GM19455 (cell line): ENCODE results near the gene ANKRD33B.
A peak's percentile ranks its signal among the peaks of the same experiment; 100 is the strongest.
"Not testable (repeated sequence)": the region's sequence is repeated elsewhere in the genome, so short reads cannot be mapped to it uniquely, and the experiment has no call there.

ENCODE experiments used
- ATAC-seq: cut with Tn5 transposase; IDR thresholded peaks from one replicate; pipeline ENCODE4 v1.9.1; 2021; ENCODE audit not compliant: unreplicated experiment

Gene ANKRD33B

DNA sequence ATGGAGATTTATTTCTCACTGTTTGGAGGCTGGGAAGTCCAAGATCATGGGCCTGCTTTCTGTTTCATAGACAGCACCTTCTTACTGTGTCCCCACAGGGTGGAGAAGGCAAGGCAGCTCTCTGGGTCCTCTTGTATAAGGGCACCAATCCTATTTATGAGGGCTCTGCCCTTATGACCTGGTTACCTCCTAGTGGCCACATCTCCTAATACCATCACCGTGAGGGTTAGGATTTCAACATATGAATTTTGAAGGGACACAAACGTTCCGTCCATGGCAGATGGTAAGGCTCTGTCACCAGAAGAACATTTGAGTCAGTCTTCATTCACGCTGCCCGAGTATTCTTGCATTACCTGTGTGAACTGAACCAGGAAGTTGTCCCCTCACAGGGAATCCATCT, 48.4 kb downstream of the ANKRD33B start:
- no peak for ATAC-seq

DNA sequence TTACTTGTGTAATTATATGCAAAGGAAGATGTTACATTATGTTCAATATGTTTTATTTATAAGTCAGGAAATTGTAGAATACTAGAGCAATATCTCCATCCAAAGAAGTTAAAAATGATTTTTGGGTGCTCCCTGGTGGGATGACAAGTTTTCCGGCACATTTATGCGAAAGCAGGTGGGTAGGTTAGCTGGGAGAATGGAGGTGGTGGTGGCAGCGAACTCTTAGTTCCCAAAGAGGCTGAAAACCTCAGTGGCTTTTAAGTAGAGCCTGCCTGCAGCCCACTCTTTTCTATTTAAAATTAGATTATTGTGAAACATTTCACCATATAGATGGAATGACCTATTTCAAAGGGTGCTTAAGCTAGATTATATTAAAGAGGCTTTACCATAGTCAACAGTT, 51.8 kb downstream of the ANKRD33B start:
- no peak for ATAC-seq

DNA sequence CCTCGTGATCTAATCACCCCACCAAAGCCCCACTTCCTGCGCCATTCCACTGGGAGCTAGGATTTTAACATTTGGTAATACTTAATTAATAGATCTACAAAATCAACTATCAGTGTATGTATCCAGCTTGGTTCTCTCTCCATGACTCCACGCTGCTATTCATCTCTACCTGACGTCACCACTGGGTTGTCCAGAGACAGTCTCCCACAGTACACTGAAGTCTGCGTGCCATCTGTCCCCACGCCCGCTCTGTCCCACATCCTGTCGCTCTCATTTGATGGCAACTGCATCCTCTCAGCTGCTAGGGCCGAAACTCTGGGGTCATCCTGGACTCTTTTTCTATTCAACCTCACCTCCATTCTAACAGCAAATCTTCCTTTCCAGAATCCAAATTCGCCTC, 53.2 kb downstream of the ANKRD33B start:
- no peak for ATAC-seq

DNA sequence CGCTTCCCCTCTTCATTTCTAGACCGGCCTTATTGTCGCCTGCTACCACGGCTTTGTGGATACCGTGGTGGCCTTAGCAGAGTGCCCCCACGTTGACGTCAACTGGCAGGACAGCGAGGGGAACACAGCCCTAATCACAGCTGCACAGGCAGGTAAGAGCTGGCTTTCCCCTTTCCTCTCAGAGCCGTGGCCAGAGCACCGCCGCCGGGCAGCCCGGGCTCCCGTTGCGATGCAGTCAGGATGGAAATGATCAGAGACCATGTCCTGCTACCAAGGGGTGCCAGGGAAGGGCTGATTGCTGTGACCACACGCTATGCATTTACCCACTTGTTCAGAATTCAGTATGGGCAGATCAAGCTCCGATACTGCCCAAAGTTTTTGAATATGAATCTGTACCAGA, 54.4 kb downstream of the ANKRD33B start:
- no peak for ATAC-seq

DNA sequence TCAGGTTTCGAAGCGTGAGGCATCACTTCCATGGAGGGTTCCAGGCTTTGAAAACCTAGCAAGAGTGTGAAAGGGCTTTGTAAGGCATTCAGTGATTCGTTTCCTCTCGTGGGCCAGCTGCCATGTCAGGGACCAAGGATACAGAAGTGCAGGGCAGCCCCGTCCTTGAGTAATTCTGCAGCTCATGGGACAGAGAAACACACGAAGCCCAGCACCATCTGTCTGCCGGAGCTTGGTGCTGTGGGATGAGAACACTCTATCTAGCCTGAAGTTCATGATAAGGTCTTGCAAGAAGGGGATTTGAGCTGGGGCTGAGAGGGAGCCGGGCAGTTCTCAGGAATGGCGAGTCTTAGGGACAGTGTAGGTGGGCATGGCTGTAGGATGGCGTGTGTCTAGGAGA, 55.8 kb downstream of the ANKRD33B start:
- ATAC-seq: no peak

DNA sequence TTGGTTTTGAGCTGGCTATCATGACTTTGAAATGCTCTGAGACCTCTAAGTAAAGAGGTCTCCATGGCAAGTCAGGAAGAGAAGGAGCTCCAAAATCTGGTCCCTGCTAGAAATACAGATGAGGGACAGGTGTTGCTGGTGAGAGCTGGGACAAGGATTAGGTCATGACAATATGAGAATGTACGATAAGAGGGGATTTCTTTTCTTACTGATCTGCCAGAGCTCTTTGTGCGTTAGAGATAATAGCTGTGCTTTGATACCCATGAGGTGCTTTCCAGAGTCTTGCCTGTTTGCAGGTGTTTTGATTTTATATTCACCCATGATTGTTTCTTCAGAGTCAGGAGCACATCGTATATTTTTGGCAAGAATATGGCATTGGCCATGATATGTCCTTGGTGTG, 56.5 kb downstream of the ANKRD33B start:
- no peak for ATAC-seq

DNA sequence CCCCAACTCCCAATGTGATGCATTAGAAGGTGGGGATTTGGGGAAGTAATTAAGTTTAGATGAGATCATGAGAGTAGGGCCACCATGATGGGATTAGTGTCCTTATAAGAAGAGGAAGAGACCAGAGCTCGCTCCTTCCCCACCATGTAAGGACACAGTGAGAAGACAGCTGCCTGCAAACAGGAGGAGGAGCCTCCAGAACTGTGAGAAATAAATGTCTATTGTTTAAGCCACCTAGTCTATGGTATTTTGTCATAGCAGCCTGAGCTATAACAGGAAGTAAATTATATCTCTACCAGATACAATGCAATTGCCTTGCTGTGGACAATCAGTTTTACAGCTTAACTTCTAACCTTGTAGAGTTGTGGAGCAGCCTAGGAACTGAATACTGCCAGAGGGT, 58.0 kb downstream of the ANKRD33B start:
- ATAC-seq: no peak

DNA sequence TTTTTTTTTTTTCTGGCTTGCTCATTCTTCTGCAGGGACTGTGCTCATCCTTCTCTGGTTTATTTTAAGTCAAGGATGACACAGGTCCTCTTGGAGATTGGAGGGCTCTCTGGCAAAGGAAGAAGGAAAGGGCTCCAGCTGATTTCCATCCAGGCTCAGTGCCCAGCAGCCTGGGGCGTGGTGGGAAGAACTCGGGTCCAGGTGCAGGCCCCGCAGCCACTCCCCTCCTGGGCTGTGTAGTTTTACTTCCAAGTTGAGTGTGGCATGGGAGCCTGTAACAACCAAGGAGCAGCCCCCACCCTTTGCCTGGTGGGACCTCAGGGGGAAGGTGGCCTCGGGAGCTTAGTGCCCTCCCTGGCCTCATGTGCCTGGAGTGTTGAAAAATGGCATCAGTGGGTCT, 58.9 kb downstream of the ANKRD33B start:
- no peak for ATAC-seq

DNA sequence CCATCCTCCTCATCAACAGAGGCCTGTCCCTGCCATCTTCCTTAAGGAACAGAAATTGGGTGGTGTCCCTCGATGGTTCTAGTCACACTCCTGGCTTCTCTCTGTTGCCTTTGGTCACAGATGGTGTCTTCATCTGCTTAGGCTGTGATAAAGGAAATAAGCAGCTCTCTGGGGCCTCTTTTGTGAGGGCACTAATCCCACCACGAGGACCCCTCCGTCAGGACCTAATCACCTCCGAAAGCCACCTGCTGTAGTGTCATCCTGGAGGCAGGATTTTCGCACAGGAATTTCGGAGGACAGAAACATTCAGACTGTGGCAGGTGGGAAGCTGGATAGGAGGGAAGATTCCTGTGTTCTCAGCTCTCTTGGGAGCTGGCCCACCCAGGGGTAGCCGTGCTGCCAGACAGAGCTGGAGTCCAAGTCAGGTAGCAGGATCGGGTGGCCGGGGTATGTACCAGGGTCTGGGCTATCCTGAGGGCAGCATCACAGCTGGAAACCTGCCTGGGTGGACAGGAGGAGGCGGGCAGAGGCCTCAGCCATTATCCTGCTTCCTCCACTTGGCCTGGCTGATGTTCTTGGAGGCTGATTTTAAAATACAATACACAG, 59.5 kb downstream of the ANKRD33B start:
- ATAC-seq: no peak

DNA sequence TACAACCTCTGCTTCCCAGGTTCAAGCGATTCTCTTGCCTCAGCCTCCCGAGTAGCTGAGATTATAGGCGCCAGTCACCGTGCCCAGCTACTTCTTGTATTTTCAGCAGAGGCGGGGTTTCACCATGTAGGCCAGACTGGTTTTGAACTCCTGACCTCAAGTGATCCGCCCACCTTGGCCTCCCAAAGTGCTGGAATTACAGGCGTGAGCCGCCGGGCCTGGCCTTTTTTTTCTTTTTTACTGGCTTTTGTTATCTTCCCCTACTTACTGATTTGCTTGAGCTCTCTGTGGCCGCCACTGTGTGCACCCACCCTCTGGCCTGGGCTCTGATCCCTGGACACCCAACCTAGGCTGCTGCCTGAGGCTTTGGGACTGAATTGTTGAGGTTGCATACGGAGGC, 60.3 kb downstream of the ANKRD33B start:
- ATAC-seq: no peak

DNA sequence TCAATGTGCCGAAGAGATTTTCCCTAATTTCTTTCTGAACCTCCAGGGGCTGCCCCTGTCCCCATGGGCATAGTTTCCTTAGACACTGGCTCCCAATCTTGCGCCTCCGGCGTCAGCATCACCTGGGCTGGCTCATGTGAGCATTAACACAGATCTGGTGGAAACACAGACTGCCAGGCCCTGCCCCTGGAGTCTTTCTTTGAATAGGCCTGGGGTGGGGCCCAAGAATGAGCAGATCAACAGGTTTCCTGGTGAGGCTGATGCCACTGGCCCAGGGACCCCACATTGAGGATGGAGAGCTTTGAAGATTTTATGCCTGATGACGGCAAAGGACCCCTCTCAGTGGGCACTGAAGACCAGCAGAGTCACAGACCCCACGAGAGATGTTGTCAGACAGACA, 60.8 kb downstream of the ANKRD33B start:
- no peak for ATAC-seq

DNA sequence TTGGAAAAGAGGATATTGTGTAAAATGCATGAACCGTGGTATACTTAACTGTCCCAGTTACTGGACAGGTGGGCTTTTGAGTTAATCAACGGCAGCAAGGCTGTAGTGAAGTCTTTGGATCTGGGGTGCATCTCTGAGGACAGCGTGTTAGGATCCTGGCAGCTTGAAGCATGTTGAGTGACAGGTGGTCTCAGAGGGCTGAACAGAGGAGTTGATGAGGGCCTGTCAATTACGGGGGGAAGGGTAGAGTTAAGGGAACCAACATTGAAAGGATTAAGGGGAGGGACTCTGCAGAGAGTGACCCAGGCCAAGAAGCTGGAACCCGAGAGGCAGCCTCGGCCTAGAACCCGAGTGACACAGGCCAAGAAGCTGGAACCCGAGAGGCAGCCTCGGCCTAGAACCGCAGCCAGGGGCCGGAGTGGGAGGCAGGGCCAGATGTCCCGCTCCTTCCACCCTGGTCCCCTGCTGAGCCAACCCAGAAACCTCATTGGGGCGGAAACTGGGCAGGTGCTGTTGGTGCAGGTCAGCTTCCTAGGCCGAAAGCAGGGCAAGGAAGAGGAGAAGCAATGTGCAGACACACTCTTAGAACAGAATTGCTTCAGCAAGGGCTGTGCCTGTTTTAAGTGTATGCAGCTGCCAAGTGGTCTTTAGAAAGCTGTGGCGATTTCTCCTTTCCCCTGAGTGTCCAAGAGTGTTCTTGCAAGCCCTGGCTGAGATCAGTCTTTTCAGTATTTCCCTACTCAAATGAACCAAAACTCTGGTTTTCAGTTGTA, 62.0 kb downstream of the ANKRD33B start:
- no peak for ATAC-seq

DNA sequence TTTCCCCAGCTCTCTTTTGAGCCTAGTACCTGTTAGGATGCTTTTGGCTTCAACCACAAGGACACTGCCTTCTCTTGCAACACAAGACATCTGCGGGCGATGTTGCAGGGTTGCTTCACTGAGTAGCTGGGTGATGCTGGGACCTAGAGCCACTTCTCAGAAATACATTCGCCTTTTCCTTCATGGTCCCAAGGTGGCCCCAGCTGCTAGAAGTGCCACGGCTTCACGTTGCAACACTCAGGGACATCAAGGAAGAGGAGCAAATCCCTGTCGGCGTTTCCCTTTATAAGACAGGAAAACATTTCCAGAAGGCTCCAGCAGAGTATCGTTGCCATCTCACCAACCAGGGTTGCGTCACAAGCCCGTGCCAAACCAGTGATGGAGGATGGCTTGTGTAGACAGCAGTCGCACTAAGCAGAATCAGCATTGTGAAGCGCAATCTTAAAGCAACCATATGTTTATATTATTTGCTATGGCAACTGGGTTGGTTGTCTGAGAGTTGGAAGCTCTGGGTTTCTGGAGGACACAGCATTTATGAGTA, 62.7 kb downstream of the ANKRD33B start:
- ATAC-seq: no peak

DNA sequence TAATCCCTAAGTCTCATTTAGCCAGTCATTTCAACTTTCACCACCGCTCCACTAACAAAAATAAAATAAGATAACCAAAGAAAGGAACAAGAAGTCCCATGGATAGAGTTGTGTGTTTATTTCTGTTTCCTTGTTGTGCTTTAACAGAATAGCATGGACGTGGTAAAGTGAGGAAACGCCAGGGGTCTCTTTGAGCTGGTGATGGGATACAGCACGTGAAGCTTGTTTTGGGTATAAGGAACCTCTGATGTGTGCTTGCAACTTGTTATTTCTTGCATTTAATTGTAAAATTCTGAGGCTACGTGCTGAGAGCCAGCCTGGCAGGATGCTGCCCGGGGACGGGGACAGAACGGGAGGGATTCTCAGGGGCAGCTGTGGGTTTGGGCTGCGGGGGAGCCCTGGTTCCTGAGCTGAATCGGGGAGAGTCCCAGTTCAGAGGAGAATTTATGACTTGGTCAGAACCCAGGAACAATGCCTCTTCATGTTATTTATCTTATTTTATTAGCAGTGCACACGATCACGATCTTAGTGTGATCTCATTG, 63.4 kb downstream of the ANKRD33B start:
- ATAC-seq: peak; percentile 5

DNA sequence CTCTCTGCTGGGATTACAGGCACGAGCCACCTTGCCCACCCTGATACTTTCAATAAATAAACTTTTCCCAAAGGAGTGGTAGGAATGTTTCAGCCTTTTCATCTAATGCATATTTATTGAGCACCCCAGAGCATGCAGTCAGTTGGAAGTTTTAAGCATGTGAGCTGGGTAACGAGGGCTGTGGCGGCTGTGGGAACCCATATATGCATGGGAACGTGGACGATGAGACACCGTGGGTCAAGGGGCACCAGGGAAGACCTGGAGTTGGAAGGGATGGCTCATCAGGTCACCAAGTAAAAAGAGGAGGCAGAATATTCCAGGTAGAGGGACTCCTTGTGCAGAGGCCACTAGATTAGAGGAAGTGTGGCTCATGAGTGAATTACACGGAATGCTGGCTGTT, 64.7 kb downstream of the ANKRD33B start:
- no peak for ATAC-seq

DNA sequence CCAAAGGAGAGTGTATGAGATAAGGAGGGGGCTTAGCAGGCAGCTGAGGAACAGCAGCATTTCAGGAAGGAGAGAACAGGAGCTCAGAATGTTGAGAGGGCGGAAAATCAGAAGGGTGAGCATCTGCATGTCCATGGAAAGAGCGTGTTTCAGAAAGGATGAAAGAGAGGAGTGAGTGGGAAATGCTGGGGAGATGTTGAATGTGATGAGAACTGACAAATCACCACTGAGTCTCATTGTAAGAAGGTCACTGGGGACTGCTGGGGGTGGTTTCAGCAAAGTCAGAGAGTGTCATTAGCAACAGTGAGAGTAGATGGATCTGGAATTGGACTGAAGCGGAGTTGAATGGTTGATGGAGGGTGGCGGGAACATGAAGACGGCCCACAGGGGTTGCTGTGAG, 65.8 kb downstream of the ANKRD33B start:
- no peak for ATAC-seq

DNA sequence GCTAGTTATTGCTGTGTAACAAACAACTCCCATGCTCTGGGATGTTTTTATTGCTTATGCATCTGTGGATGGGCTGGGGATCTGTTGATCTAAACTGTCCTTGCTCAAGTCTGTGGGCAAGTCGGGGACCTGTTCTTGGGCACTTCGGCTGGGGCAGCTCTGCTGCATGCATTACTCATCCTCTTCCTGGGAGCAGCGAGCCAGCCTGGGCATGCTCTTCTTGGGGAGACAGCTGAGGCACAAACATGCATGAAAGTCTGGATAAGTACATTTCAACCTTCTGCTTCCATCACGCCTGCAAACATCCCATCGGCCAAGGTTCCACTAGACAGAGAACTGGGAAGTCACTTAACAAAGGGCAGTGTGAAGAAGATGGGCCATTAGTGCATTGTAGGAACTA, 66.3 kb downstream of the ANKRD33B start:
- ATAC-seq: no peak

DNA sequence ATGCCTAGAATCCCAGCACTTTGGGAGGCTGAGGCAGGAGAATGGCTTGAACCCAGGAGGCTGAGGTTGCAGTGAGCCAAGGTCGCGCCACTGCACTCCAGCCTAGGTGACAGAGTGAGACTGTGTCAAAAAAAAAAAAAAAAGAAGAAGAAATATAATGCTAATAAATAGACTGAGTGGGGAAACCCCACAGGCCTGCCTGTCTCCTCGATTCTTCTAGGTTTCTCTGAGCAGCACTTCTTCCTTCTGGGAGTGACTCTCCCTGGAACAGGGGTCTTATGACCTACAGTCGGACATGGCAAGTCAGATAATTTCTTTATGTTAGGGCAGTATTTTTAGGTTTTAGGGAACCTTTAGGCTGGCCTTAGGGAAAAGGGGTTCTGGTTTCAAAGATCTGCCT, 66.9 kb downstream of the ANKRD33B start:
- not testable (repeated sequence) for ATAC-seq

DNA sequence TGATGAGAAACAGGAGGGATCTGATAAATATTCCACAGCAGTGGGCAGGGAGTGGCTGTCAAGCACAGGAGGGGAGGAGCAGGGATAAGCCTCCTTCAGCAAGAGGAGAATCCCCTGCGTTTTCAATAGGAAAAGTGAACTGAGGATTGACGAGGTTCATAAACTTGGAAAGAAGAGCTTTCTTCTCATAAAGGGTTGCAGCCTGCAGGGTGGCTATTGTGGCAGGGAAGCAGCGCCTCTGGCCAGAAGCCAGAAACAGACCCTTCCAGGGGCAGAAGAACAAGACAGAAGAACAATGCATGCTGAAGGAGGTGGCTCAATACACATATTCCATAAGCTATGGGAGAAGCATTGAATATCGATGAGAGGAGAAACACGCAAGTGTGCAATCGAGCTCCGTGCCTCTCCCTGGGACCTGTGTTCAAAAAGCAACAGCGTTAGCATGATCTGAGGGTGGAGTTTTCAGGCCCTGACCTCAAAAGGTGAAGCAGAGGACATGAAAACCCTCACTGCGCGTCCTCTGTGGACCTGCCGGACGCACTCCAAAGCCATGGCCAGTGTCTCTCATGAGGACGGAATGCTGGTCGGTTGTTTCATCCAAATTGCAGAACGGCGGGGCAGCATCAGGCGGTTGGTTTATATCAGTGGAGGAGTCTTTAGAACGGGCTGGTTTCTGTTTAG, 67.6 kb downstream of the ANKRD33B start:
- no peak for ATAC-seq

DNA sequence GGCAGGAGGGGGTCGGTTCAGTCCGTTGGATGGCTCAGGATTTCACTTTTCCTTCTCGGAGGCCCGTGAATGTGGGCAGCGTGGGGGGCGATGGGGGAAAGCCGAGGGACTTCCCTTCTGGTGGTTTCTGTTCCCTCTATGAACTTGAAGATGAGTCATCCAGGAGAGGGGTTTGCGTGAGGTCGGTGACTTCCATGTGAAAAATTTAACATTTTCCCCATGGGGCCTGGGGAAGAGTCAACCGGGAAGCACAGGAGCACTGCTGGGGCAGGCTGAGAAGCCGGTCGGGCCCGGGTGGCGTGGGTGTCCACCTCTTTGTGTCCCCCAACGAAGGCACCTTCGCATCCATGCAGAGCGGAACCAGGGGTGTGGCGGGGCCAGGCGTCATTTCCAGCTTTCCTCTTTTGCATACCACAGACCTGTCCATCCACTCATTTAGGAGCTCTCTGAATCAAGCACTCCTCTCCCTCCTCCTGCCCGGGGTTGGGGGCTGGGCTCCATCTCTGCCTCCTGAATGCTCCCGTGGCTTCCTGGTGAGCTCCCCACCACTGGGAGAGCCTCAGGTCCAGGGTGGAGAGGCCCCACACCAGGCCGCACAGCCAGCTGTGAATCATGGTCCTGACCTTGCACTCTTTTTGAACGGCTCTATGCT, 68.4 kb downstream of the ANKRD33B start:
- ATAC-seq: peak; percentile 55
